22Rv1 (cell line): ENCODE results near the gene MTHFR.

ENCODE experiments used
- CTCF ChIP-seq: fragments of 450-650 bp; IDR thresholded peaks from 2 replicates; pipeline ENCODE4 v1.5.1; 2017; ENCODE audit warnings: mild to moderate bottlenecking
- ZFX ChIP-seq: fragments of 450-650 bp; IDR thresholded peaks from 2 replicates; pipeline ENCODE4 v1.6.1; 2017; ENCODE audit warnings: antibody characterized with exemption, borderline replicate concordance

GRCh38 chr1:11796036-11796828, 9.5 kb downstream of the MTHFR start:
- TF ChIP-seq CTCF (no peak), ZFX (no peak)
